ENCODE results near the gene ATP8A2. TPM values are rescaled to one million over a fixed set of nuclear protein-coding genes. Genes with fewer than 3 reads are reported as not detected.

Gene ATP8A2
- total and polyA plus RNA-seq, 4 donors = 0.01 to 0.08 (median 0.05) TPM; not detected in 1

DNA sequence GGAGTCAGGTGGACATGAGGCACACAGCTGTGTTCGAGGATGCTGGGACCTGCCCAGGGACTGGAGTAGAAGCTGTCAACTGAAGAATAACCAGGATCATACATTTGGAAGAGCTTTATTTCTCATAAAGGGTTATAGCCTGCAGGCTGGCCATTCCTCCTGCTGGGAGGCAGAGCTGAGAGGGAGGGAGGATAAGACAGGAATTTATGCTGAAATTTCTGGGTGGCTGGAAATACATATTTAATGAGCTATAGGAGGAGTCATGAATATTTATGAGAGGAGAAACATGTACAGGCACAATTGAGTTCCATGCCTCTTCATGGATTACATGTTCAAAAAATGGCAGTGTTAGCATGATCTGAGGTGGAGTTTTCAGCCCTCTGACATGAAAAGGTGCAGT lies 528.2 kb downstream of the ATP8A2 start:
- no peak for TF ChIP-seq RXRA (IDR thresholded peaks at IDR 0.05)
- TF ChIP-seq, protein P1, sequence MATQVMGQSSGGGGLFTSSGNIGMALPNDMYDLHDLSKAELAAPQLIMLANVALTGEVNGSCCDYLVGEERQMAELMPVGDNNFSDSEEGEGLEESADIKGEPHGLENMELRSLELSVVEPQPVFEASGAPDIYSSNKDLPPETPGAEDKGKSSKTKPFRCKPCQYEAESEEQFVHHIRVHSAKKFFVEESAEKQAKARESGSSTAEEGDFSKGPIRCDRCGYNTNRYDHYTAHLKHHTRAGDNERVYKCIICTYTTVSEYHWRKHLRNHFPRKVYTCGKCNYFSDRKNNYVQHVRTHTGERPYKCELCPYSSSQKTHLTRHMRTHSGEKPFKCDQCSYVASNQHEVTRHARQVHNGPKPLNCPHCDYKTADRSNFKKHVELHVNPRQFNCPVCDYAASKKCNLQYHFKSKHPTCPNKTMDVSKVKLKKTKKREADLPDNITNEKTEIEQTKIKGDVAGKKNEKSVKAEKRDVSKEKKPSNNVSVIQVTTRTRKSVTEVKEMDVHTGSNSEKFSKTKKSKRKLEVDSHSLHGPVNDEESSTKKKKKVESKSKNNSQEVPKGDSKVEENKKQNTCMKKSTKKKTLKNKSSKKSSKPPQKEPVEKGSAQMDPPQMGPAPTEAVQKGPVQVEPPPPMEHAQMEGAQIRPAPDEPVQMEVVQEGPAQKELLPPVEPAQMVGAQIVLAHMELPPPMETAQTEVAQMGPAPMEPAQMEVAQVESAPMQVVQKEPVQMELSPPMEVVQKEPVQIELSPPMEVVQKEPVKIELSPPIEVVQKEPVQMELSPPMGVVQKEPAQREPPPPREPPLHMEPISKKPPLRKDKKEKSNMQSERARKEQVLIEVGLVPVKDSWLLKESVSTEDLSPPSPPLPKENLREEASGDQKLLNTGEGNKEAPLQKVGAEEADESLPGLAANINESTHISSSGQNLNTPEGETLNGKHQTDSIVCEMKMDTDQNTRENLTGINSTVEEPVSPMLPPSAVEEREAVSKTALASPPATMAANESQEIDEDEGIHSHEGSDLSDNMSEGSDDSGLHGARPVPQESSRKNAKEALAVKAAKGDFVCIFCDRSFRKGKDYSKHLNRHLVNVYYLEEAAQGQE (IDR thresholded peaks at IDR 0.05) = no peak
- TF ChIP-seq HNF4G (IDR thresholded peaks at IDR 0.05) = no peak
- no peak for TF ChIP-seq YY1 (IDR thresholded peaks at IDR 0.05)
- no peak for TF ChIP-seq EGR1 (IDR thresholded peaks at IDR 0.05; ENCODE audit: low read depth in 2 of 2)
- no peak for TF ChIP-seq TAF1 (conservative IDR thresholded peaks at IDR 0.05)
- TF ChIP-seq, protein P2, sequence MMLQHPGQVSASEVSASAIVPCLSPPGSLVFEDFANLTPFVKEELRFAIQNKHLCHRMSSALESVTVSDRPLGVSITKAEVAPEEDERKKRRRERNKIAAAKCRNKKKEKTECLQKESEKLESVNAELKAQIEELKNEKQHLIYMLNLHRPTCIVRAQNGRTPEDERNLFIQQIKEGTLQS (IDR thresholded peaks at IDR 0.05) = no peak
- TF ChIP-seq, protein P3, sequence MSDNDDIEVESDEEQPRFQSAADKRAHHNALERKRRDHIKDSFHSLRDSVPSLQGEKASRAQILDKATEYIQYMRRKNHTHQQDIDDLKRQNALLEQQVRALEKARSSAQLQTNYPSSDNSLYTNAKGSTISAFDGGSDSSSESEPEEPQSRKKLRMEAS (IDR thresholded peaks at IDR 0.05) = no peak
- no peak for TF ChIP-seq FOXA1 (IDR thresholded peaks at IDR 0.05)
- TF ChIP-seq GABPA (IDR thresholded peaks at IDR 0.05 in 1 of 2, conservative IDR thresholded peaks at IDR 0.05 in 1 of 2) = no peak
- no peak for TF ChIP-seq FOXA2 (IDR thresholded peaks at IDR 0.05)
- no peak for TF ChIP-seq NR2F2 (IDR thresholded peaks at IDR 0.05)
- TF ChIP-seq, protein P4, sequence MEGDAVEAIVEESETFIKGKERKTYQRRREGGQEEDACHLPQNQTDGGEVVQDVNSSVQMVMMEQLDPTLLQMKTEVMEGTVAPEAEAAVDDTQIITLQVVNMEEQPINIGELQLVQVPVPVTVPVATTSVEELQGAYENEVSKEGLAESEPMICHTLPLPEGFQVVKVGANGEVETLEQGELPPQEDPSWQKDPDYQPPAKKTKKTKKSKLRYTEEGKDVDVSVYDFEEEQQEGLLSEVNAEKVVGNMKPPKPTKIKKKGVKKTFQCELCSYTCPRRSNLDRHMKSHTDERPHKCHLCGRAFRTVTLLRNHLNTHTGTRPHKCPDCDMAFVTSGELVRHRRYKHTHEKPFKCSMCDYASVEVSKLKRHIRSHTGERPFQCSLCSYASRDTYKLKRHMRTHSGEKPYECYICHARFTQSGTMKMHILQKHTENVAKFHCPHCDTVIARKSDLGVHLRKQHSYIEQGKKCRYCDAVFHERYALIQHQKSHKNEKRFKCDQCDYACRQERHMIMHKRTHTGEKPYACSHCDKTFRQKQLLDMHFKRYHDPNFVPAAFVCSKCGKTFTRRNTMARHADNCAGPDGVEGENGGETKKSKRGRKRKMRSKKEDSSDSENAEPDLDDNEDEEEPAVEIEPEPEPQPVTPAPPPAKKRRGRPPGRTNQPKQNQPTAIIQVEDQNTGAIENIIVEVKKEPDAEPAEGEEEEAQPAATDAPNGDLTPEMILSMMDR (IDR thresholded peaks at IDR 0.05; ENCODE audit: low read depth, low read length, missing input control) = no peak
- TF ChIP-seq, protein P5, sequence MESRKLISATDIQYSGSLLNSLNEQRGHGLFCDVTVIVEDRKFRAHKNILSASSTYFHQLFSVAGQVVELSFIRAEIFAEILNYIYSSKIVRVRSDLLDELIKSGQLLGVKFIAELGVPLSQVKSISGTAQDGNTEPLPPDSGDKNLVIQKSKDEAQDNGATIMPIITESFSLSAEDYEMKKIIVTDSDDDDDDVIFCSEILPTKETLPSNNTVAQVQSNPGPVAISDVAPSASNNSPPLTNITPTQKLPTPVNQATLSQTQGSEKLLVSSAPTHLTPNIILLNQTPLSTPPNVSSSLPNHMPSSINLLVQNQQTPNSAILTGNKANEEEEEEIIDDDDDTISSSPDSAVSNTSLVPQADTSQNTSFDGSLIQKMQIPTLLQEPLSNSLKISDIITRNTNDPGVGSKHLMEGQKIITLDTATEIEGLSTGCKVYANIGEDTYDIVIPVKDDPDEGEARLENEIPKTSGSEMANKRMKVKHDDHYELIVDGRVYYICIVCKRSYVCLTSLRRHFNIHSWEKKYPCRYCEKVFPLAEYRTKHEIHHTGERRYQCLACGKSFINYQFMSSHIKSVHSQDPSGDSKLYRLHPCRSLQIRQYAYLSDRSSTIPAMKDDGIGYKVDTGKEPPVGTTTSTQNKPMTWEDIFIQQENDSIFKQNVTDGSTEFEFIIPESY (IDR thresholded peaks at IDR 0.05) = no peak
- no peak for TF ChIP-seq HNF4A (conservative IDR thresholded peaks at IDR 0.05)
- TF ChIP-seq SP1 (IDR thresholded peaks at IDR 0.05) = no peak
- TF ChIP-seq RAD21 (IDR thresholded peaks at IDR 0.05) = no peak
- no peak for TF ChIP-seq JUND (IDR thresholded peaks at IDR 0.05)
- Histone ChIP-seq H3K9me3 (ENCODE audit: control insufficient read depth in 4 of 4, low read length in 3 of 4) (no peaks in the 10 kb centered on the region), H3K9ac (ENCODE audit: low read depth in 1 of 2, low read length in 2 of 2) (no peak overlapping the region), H3K4me1 (ENCODE audit: control insufficient read depth in 4 of 4, insufficient read depth in 4 of 4, low read length in 3 of 4) (no peaks in the 10 kb centered on the region), H3K36me3 (ENCODE audit: control insufficient read depth in 4 of 4, insufficient read depth in 3 of 4, low read depth in 1 of 4, low read length in 3 of 4) (no peaks in the 10 kb centered on the region), H3K27me3 (ENCODE audit: control insufficient read depth in 4 of 4, insufficient read depth in 4 of 4, low read length in 3 of 4) (peaks cover 0 to 4% (median 0%) of the 10 kb centered on the region in 4 donors), H3K4me3 (ENCODE audit: low read depth in 1 of 3, low read length in 3 of 3) (no peak overlapping the region), H3K27ac (ENCODE audit: low read depth in 1 of 2, low read length in 2 of 2) (no peak overlapping the region)
- 71% methylated on average over 1 of the region's 1 CpG for WGBS
- DNase-seq (ENCODE audit: low spot score) = no peak

All from liver (tissue), 9 donors.